ENCODE measurements around the gene HSPA14.

DNA sequence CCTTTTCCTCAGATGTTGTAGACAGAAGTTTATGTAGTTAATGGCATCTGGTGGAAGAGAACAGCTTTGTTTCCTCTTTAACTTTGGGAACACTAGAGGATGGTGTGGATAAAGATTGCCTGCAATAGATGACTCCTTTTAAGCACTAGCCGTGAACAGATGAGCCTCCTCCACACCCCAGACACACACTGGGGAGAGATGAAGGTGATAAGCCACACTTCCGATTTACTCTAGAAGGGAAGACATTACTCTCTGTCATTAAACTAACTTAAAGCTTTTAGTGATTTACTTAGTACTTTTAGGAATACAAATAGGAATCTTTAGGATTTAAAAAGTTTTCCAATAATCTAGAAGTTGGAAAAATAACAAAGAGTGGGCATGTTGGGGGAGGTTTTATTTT, 6.8 kb downstream of the HSPA14 start:
- TF ChIP-seq EP300 (IDR thresholded peaks at IDR 0.05) (no peak), POLR2A (IDR thresholded peaks at IDR 0.05) (no peak)
